OCI-LY7 (cell line): ENCODE measurements around the gene ARMC9. TPM values are rescaled to one million over a fixed set of nuclear protein-coding genes. Genes with fewer than 3 reads are reported as not detected.
A peak's percentile ranks its signal among the peaks of the same experiment; 100 is the strongest.

ENCODE experiments used
- BruUV-seq: library from RNA; stranded (reverse); fragments of 400-500 nt; replicated peaks from 2 replicates; lab custom pipeline; 2021; lab: Mats Ljungman, UMichigan
- CTCF ChIA-PET: fragments of 300-600 bp; sonication (Branson Sonifier 250); formaldehyde crosslinking; loops from one replicate; lab custom pipeline; 2022; ENCODE audit warnings: antibody characterized with exemption; ENCODE audit not compliant: unreplicated experiment; lab: Charles Lee
- POLR2A ChIA-PET: fragments of 300-600 bp; sonication (Branson Sonifier 250); formaldehyde crosslinking; loops from one replicate; lab custom pipeline; 2022; ENCODE audit warnings: antibody characterized with exemption; lab: Charles Lee
- DNase-seq: peaks from one replicate; pipeline ENCODE4 v3.0.0-alpha.2; 2015; ENCODE audit warnings: low spot score
- H2AFZ ChIP-seq: fragments of 200-600 bp; sonication (generic), shearing (Covaris generic); 2 replicates; pipeline ENCODE4 v1.6.1; 2014; ENCODE audit warnings: mild to moderate bottlenecking, antibody characterized with exemption, low read length, moderate library complexity
- H3K27ac ChIP-seq: fragments of 200-600 bp; sonication (generic); 2 replicates; pipeline ENCODE4 v1.5.1; 2014; ENCODE audit warnings: mixed run types, low read depth, mild to moderate bottlenecking, moderate library complexity, low read length, inconsistent platforms; ENCODE audit not compliant: poor library complexity, severe bottlenecking
- H3K36me3 ChIP-seq: fragments of 200-600 bp; sonication (generic); 2 replicates; pipeline ENCODE4 v1.6.1; 2014; ENCODE audit warnings: mild to moderate bottlenecking, antibody characterized with exemption, low read length, moderate library complexity, mixed read lengths; ENCODE audit not compliant: insufficient read depth
- H3K4me1 ChIP-seq: fragments of 200-600 bp; sonication (generic); 2 replicates; pipeline ENCODE4 v1.5.1; 2014; ENCODE audit warnings: mild to moderate bottlenecking, low read length; ENCODE audit not compliant: insufficient read depth, poor library complexity, severe bottlenecking
- H3K4me2 ChIP-seq: fragments of 200-600 bp; sonication (generic); 2 replicates; pipeline ENCODE4 v1.6.1; 2014; ENCODE audit warnings: mild to moderate bottlenecking, low read length
- H3K4me3 ChIP-seq: fragments of 200-600 bp; sonication (generic); 2 replicates; pipeline ENCODE4 v1.5.1; 2014; ENCODE audit warnings: mild to moderate bottlenecking, low read depth, low read length; ENCODE audit not compliant: poor library complexity, severe bottlenecking
- H3K79me2 ChIP-seq: fragments of 200-600 bp; sonication (generic); 2 replicates; pipeline ENCODE4 v1.6.1; 2016; ENCODE audit warnings: low read depth, mild to moderate bottlenecking, low read length, moderate library complexity, mixed read lengths; ENCODE audit not compliant: insufficient read depth
- H3K9me2 ChIP-seq: fragments of 200-600 bp; sonication (generic); 2 replicates; pipeline ENCODE4 v1.6.1; 2016; ENCODE audit warnings: mild to moderate bottlenecking, low read length, mixed read lengths; ENCODE audit not compliant: insufficient read depth
- H3K9me3 ChIP-seq: fragments of 200-600 bp; sonication (generic); 2 replicates; pipeline ENCODE4 v1.6.1; 2014; ENCODE audit warnings: mild to moderate bottlenecking, mixed run types, low read length, mixed read lengths
- H4K20me1 ChIP-seq: fragments of 200-600 bp; sonication (generic); 2 replicates; pipeline ENCODE4 v1.6.1; 2014; ENCODE audit warnings: mild to moderate bottlenecking, antibody characterized with exemption, low read length, moderate library complexity, mixed read lengths; ENCODE audit not compliant: insufficient read depth
- EZH2phosphoT487 ChIP-seq: fragments of 200-600 bp; sonication (generic); IDR thresholded peaks from 2 replicates; pipeline ENCODE4 v1.6.1; 2018; ENCODE audit warnings: low read depth, borderline replicate concordance, mild to moderate bottlenecking, mixed run types, antibody characterized with exemption, low read length, moderate library complexity, mixed read lengths
- intact Hi-C: fragments of 100-400 bp; cut with micrococcal nuclease; formaldehyde crosslinking; loops from one replicate; pipeline ENCODE4 v1.10.0; 2022; ENCODE audit not compliant: unreplicated experiment
- total RNA-seq, 2 experiments: library from RNA; depleted of rRNA in 1 of 2; stranded (reverse); fragments of >200 nt in 1 of 2; shearing (Covaris generic) in 1 of 2; gene quantifications; 2 replicates each; pipeline ENCODE4 v1.2.3, GENCODE V29; 2014 to 2022
- TF ChIP-seq, protein P1 (sequence below): fragments of 200-600 bp; sonication (generic); conservative IDR thresholded peaks from 2 replicates; pipeline ENCODE4 v1.5.1; 2014; ENCODE audit warnings: mild to moderate bottlenecking, antibody characterized with exemption, low read length, moderate library complexity, mixed read lengths

Gene ARMC9
- total RNA-seq, 2 experiments from 2014 or later: 6.6 to 12.2 TPM

DNA sequence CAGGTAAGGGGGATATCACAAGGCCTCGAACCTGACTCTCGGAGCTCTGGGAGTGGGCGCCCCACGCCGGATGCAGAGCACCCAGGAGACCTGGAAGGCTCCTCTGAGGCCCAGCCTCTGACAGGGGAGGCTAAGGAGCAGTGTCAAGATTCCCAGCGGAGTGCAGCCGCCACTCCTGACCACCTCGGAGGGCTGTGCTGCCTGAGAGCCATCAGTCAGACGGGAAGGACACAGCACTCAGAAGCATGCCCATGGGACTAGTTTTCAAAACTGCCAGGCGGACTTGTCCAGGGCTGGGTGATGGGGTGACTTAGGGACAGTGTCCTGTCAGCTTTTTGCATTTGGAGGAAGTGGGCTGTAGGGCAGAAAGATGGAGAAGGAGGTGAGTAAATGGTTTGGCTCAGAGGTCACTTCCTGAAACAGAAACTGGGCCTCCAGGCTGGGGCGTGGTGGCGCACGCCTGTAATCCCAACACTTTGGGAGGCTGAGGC lies 162.5 kb downstream of the ARMC9 start:
- H3K4me2 ChIP-seq: no peak overlapping the region
- no peak overlapping the region for H2AFZ ChIP-seq
- BruUV-seq: no TSS peak
- no peaks in the 10 kb centered on the region for H4K20me1 ChIP-seq
- no peaks in the 10 kb centered on the region for H3K79me2 ChIP-seq
- TF ChIP-seq, protein P1, sequence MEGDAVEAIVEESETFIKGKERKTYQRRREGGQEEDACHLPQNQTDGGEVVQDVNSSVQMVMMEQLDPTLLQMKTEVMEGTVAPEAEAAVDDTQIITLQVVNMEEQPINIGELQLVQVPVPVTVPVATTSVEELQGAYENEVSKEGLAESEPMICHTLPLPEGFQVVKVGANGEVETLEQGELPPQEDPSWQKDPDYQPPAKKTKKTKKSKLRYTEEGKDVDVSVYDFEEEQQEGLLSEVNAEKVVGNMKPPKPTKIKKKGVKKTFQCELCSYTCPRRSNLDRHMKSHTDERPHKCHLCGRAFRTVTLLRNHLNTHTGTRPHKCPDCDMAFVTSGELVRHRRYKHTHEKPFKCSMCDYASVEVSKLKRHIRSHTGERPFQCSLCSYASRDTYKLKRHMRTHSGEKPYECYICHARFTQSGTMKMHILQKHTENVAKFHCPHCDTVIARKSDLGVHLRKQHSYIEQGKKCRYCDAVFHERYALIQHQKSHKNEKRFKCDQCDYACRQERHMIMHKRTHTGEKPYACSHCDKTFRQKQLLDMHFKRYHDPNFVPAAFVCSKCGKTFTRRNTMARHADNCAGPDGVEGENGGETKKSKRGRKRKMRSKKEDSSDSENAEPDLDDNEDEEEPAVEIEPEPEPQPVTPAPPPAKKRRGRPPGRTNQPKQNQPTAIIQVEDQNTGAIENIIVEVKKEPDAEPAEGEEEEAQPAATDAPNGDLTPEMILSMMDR: no peak
- no peak for TF ChIP-seq EZH2phosphoT487
- H3K9me3 ChIP-seq: no peaks in the 10 kb centered on the region
- no peaks in the 10 kb centered on the region for H3K9me2 ChIP-seq
- H3K36me3 ChIP-seq: no peaks in the 10 kb centered on the region
- H3K4me1 ChIP-seq: peaks cover 18% of the 10 kb centered on the region
- POLR2A ChIA-PET: interaction anchor here (1.0 to 2.2 kb wide), 2 partner anchors 15 to 33 kb away, joined by 3 to 8 read pairs; no protein-coding TSS in a partner anchor
- CTCF ChIA-PET: interaction anchor here (0.7 to 1.5 kb wide), 2 partner anchors 13 to 33 kb away, joined by 3 to 7 read pairs; no protein-coding TSS in a partner anchor
- DNase-seq: no peak
- H3K4me3 ChIP-seq: no peak overlapping the region
- intact Hi-C loops: no loop called here
- H3K27ac ChIP-seq: no peak overlapping the region

GRCh38 chr2:231361701-231362554 lies 163.5 kb downstream of the ARMC9 start:
- no peaks in the 10 kb centered on the region for H4K20me1 ChIP-seq
- H3K4me2 ChIP-seq: peak overlapping the region; percentile 38; the same call in 1 of the 2 replicates
- H3K27ac ChIP-seq: no peak overlapping the region
- intact Hi-C loops: loop anchor here (2.0 kb wide), 1 partner anchor 33 kb away; the partner anchor contains the start of gene B3GNT7
- no peak overlapping the region for H3K4me3 ChIP-seq
- H3K79me2 ChIP-seq: no peaks in the 10 kb centered on the region
- H3K4me1 ChIP-seq: peaks cover 18% of the 10 kb centered on the region
- H3K9me2 ChIP-seq: no peaks in the 10 kb centered on the region
- DNase-seq: peak; percentile 76
- CTCF ChIA-PET: interaction anchor here (0.5 to 1.5 kb wide), 5 partner anchors 12 to 1693 kb away, joined by 3 to 7 read pairs (median 5); no protein-coding TSS in a partner anchor
- H3K36me3 ChIP-seq: no peaks in the 10 kb centered on the region
- H3K9me3 ChIP-seq: no peaks in the 10 kb centered on the region
- TF ChIP-seq, protein P1: peak; percentile 61
- TF ChIP-seq EZH2phosphoT487: no peak
- H2AFZ ChIP-seq: peak overlapping the region; percentile 84
- BruUV-seq: no TSS peak
- POLR2A ChIA-PET: interaction anchor here (0.9 to 2.2 kb wide), 3 partner anchors 16 to 32 kb away, joined by 3 to 8 read pairs (median 4); no protein-coding TSS in a partner anchor
